NCI-H1694 (cell line): ENCODE measurements around the gene SPATA18.
A peak's percentile ranks its signal among the peaks of the same experiment; 100 is the strongest.

Experiments
- DNase-seq: peaks from one replicate; lab custom pipeline; 2025; lab: John Stamatoyannopoulos, UW

SPATA18 gene, protein sequence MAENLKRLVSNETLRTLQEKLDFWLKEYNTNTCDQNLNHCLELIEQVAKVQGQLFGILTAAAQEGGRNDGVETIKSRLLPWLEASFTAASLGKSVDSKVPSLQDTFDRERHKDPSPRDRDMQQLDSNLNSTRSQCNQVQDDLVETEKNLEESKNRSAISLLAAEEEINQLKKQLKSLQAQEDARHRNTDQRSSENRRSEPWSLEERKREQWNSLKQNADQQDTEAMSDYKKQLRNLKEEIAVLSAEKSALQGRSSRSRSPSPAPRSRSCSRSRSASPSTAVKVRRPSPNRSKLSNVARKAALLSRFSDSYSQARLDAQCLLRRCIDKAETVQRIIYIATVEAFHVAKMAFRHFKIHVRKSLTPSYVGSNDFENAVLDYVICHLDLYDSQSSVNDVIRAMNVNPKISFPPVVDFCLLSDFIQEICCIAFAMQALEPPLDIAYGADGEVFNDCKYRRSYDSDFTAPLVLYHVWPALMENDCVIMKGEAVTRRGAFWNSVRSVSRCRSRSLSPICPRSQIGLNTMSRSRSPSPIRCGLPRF

GRCh38 chr4:52051213-52051614 lies at the start of gene SPATA18:
Gene SPATA18, plus strand, starts transcription at chr4:52051304. Its CDS starts 401 bp downstream, at chr4:52051705.
- no peak for DNase-seq

- no peak for DNase-seq
Measured at GRCh38 chr4:52001616-52002015, 49.5 kb upstream of the SPATA18 start.

DNA sequence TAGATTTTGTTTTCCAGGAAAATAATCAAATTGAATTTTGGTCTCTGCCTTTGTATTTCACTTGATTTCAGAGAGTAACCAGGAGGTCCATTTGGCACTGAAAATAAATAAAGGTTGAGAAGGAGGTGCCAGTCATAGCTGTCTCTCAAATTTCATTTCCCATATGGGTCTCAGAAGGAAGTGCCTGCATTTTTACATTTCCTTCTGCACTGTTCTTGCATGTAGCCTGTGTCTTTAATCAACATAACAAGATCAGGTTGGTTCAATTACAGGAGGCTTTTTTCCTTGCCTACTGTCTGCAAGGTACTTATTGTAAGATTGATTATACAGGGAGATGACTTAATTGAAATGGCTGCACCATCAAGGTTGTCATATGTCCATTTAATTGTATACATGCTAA lies 46.7 kb upstream of the SPATA18 start:
- DNase-seq = no peak

GRCh38 chr4:52005604-52006273 lies 45.4 kb upstream of the SPATA18 start:
- no peak for DNase-seq

- DNase-seq = no peak
Measured at GRCh38 chr4:52006887-52007286, 44.2 kb upstream of the SPATA18 start.

DNA sequence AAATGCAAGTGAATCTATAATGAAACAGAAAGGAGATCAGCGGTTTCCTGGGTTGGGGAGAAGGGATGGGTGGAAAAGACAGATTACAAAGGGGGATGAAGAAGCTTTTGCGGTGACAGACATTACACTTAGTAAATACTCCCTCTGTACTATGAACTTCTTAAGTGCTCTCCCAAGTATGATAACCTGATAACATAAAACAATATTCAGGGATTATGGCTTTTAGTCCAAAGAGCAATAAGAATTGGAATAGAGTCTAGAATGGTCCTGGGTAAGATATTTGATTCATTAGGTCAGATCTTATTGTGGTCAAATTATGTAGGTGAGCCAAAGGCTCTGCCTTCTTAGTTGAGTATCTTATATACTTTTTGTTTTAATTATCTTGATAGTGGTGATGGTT lies 40.1 kb upstream of the SPATA18 start:
- DNase-seq = no peak

DNA sequence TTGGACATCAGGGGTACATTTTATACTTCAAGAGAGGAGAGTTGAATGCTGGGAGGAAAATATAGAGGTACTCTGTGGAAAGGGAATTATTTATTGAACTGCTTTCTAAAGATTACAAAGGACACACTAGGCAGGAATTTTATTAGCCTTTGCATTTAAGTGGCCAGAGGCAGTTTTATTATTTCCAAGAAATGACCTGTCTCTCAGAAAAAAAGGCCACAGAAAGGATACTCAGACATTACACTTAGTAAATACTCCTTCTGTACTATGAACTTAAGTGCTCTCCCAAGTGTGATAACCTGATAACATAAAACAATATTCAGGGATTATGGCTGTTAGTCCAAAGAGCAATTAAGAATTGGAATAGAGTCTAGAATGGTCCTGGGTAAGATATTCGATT lies 38.5 kb upstream of the SPATA18 start:
- no peak for DNase-seq

- no peak for DNase-seq
Measured at GRCh38 chr4:52014903-52015302, 36.2 kb upstream of the SPATA18 start.

DNA sequence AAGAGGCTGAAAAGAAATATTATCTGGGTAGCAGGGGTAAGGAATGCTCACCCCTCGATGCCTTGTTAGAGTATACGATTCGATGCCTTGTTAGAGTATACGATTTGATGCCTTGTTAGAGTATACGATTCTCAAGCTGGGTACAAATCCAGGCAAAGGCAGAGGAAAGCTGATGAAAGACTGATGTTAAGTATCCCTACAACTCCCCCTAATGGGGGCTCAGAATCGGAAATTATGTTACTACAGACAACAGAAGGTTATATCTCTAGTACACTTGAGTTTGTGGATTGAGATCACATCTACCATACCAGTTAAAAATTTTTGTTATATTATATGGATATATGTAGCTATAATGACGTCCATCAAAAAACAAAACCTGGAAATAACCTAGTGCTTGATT lies 35.7 kb upstream of the SPATA18 start:
- DNase-seq = no peak

DNA sequence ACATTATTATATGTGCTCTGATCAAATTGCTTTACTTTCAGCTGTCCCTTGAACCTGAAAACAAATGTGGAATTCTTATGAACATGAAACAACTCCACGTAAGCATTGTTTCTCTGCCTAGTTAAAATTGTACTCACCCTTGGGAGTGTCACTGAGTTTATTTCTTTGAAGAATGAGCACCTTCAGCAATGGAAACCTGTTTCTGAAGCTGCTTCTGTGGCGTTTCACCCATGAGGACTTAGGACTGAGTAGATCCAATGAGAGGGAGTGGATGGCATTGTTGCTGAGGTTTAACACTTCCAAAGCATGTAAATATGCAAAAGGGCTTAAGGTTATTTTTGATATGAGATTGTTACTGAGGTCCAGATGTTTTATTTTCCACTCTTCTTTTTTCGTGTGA lies 34.1 kb upstream of the SPATA18 start:
- no peak for DNase-seq

GRCh38 chr4:52017814-52018213 lies 33.3 kb upstream of the SPATA18 start:
- no peak for DNase-seq

- no peak for DNase-seq
Measured at GRCh38 chr4:52019936-52020657, 31.0 kb upstream of the SPATA18 start, which contains the start of gene LRRC66. Gene LRRC66, minus strand, starts transcription at chr4:52020363. Its CDS starts 2,750 bp downstream, at chr4:52017613.

DNA sequence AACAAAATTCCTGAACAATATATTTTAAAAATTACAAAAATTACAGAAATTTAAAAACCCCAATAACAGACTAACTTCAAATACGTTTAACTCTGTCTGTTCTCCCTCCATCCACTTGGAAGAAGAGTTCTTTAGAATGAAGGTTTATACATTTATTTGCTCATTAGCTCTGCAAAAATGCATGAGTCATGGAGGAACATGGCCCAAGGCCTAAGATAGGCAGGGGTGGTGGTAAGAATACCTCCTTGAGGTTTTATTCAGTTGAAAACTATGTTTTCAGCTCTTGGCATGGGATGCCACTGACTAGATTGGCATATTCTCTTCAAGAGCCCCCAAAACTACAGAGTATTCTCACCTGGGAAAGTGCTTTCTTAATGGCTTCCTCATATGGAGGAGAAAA lies 22.1 kb upstream of the SPATA18 start:
- no peak for DNase-seq

DNA sequence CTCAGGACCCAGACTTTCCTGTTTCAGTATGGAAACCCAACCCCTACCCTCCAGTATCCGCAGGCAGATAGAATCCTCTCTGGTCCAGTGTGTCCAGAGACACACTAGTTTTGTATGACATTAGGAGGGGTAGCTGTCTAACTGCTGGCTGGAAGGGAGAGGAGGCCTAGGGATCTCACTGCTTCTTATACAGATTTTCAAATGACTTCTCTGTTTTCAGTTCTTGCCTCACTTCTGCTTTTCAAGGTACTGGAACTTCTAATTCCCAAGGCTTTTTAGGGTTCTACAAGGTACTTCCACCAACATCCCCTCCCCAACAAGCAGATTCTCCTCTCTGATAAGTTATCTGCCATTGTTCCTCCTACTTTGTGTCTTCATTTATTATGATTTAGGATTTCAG lies 19.1 kb upstream of the SPATA18 start:
- no peak for DNase-seq

- DNase-seq = no peak
Measured at GRCh38 chr4:52035190-52035589, 15.9 kb upstream of the SPATA18 start.

- no peak for DNase-seq
Measured at GRCh38 chr4:52036886-52037530, 14.1 kb upstream of the SPATA18 start.

DNA sequence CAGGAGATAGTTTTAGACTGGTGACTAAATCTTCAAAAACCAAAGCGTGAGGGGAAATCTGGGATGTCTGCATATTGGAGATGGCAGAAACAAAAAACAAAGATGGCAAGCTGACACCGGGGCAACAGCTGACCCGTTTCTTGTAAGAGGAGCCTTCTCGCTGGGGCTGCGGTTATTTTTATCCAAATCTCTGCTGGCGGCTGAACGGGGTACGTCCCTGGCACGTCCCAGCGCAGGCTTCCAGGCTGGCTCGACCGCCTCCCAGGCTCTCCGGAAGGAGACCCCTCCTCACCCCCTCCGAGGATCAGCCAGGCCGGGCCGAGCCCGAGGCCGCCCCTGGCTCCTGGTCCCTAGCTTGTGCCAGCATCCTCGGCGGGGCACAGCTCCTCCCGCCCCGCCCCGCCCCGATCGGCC lies 13.4 kb upstream of the SPATA18 start:
- no peak for DNase-seq

DNA sequence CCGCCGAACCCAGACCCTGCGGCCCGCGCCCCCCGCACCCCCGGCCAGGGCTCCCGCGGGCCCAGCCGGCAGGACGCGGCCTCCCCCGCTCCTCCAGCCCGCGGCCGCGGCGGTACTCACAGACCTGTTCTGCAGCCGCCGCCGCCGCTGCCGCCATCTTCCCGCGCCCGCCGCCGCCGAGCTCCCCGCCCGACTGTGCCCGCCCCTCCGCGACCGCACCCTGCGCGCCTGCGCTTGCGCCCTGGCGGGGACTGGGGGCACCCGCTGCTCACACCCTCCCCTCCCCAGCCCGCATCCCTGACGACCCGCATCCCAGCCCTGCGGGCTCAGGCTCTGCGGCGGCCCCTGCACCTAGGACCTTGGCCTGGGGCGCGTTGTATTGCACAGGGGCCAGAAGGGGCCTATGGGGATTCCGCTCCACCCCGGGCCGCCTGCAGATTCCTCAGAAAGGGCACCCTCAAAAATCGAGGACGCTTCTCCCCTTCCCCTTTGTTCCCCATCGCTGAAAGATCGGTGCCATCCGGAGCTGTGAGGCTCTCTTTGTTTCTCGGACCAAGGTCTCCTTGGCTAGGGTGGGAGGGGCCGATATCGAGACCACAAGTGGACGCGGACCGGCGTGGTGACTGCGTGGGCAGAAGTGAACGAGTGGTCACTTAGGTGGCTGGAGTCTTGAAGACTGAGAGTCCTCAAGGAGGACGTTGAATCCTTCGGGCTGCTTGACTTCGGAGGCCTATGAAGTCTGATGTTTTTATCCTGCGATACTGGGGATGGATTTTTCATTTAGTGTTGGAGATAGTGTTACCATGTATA lies 12.8 kb upstream of the SPATA18 start, which contains the start of gene SGCB:
TSS of gene SGCB (minus strand) at position 197 of the 810 bp plus-strand sequence. CDS start at position 157, 40 bp downstream.
- peak; percentile 9 for DNase-seq

GRCh38 chr4:52045028-52045427 lies 6.1 kb upstream of the SPATA18 start:
- DNase-seq = no peak

DNA sequence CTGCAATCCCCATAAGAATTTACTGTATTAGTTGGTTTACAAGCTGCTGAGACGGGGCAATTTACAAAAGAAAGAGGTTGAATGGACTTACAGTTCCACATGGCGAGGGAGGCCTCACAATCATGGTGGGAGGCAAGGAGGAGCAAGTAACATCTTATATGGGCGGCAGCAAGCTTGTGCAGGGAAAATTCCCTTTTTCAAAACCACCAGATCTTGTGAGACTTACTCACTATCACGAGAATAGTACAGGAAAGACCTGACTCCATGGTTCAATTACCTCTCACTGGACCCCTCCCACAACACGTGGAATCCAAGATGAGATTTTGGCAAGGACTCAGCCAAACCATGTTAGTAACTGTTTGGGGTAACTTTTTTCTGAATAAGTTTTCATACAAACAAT lies 1.8 kb upstream of the SPATA18 start:
- DNase-seq = no peak
